Endothelial cell of umbilical vein (primary cell): Measurements from ENCODE around the gene UGT1A5. TPM values are rescaled to one million over a fixed set of nuclear protein-coding genes. Genes with fewer than 3 reads are reported as not detected.

Experiments used
- BruUV-seq: library from RNA; stranded (reverse); fragments of 400-500 nt; replicated peaks from 2 replicates; lab custom pipeline; 2021; lab: Mats Ljungman, UMichigan
- CTCF ChIA-PET: fragments of 300-600, 350-600 bp; sonication (Branson Sonifier 250); formaldehyde crosslinking; loops from one replicate; lab custom pipeline; 2021; ENCODE audit warnings: antibody characterized with exemption, inconsistent platforms; lab: Charles Lee
- POLR2A ChIA-PET: fragments of 300-600, 350-600 bp; sonication (Branson Sonifier 250); formaldehyde crosslinking; loops from one replicate; lab custom pipeline; 2021; ENCODE audit warnings: antibody characterized with exemption, inconsistent platforms; lab: Charles Lee
- DNase-seq: peaks from one replicate; pipeline ENCODE4 v3.0.0-alpha.2; 2011; ENCODE audit warnings: low read depth, low spot score
- FAIRE-seq: peaks from 2 replicates; lab custom pipeline; 2011; peaks lifted over from hg19 to GRCh38; lab: Jason Lieb, UNC
- H2AFZ ChIP-seq: 2 replicates; pipeline ENCODE4 v1.6.0; 2012; ENCODE audit warnings: low read depth, low read length, control low read depth, inconsistent platforms
- H3K27ac ChIP-seq: 2 replicates; pipeline ENCODE4 v1.5.1; 2011; ENCODE audit warnings: low read depth, mild to moderate bottlenecking, control low read depth, low read length, moderate library complexity; ENCODE audit not compliant: insufficient read depth
- H3K27me3 ChIP-seq, 2 experiments: 2 replicates each; pipeline versions ENCODE4 v1.6.0 to v1.6.1; 2011; ENCODE audit warnings: low read length in 2 of 2, mixed read lengths in 1 of 2; ENCODE audit not compliant: control insufficient read depth in 2 of 2, insufficient read depth in 2 of 2
- H3K36me3 ChIP-seq, 2 experiments: 2 replicates in 1 of 2; 3 replicates in 1 of 2; pipeline ENCODE4 v1.5.1; 2011; ENCODE audit warnings: low read length in 2 of 2, mild to moderate bottlenecking in 1 of 2, moderate library complexity in 1 of 2; ENCODE audit not compliant: control insufficient read depth in 2 of 2, insufficient read depth in 2 of 2; ENCODE audit errors: extremely low read depth in 1 of 2
- H3K4me1 ChIP-seq: 3 replicates; pipeline ENCODE4 v1.5.1; 2011; ENCODE audit warnings: mild to moderate bottlenecking, low read length; ENCODE audit not compliant: control insufficient read depth, insufficient read depth; ENCODE audit errors: extremely low read depth
- H3K4me2 ChIP-seq: 2 replicates; pipeline ENCODE4 v1.6.1; 2011; ENCODE audit warnings: low read length, control low read depth, mixed read lengths; ENCODE audit not compliant: insufficient read depth
- H3K4me3 ChIP-seq, 3 experiments: fragments of 200-600 bp in 1 of 3; sonication (generic), shearing (Covaris generic) in 1 of 3; replicated peaks in 1 of 3; 2 replicates each; pipeline ENCODE4 v1.5.1; 2011 to 2016; ENCODE audit warnings: control low read depth in 3 of 3, low read length in 3 of 3, mild to moderate bottlenecking in 2 of 3, inconsistent platforms in 1 of 3, low read depth in 1 of 3, moderate library complexity in 1 of 3; ENCODE audit not compliant: insufficient read depth in 1 of 3
- H3K79me2 ChIP-seq: 2 replicates; pipeline ENCODE4 v1.6.0; 2012; ENCODE audit warnings: low read length, inconsistent platforms; ENCODE audit not compliant: control insufficient read depth, insufficient read depth
- H3K9ac ChIP-seq: replicated peaks from 2 replicates; pipeline ENCODE3; 2011; ENCODE audit warnings: low read length, control low read depth; ENCODE audit not compliant: insufficient read depth; ENCODE audit errors: extremely low read depth
- H3K9me1 ChIP-seq: replicated peaks from 3 replicates; pipeline ENCODE4 v1.6.0; 2011; ENCODE audit warnings: mild to moderate bottlenecking, low read length; ENCODE audit not compliant: control insufficient read depth, insufficient read depth; ENCODE audit errors: extremely low read depth
- H3K9me3 ChIP-seq: replicated peaks from 2 replicates; pipeline ENCODE4 v1.5.1; 2012; ENCODE audit warnings: low read length, inconsistent platforms; ENCODE audit not compliant: control insufficient read depth, insufficient read depth
- H4K20me1 ChIP-seq: replicated peaks from 2 replicates; pipeline ENCODE3; 2011; ENCODE audit warnings: mild to moderate bottlenecking, low read length; ENCODE audit not compliant: control insufficient read depth, insufficient read depth; ENCODE audit errors: extremely low read depth
- EZH2 ChIP-seq: IDR thresholded peaks from 2 replicates; pipeline ENCODE4 v1.6.1; 2012; ENCODE audit warnings: borderline replicate concordance, low read depth, mild to moderate bottlenecking, moderate library complexity, low read length, inconsistent platforms; ENCODE audit not compliant: severe bottlenecking
- FOS ChIP-seq: IDR thresholded peaks from 2 replicates; pipeline ENCODE4 v1.6.1; 2011; ENCODE audit warnings: mild to moderate bottlenecking, low read length, moderate library complexity, borderline replicate concordance; ENCODE audit not compliant: insufficient read depth
- GATA2 ChIP-seq: IDR thresholded peaks from 2 replicates; pipeline ENCODE4 v1.7.0; 2011; ENCODE audit warnings: low read depth, mild to moderate bottlenecking, moderate library complexity, mixed read lengths, low read length; ENCODE audit not compliant: insufficient read length, insufficient read depth
- JUN ChIP-seq: IDR thresholded peaks from 2 replicates; pipeline ENCODE4 v1.6.1; 2011; ENCODE audit warnings: borderline replicate concordance, low read depth; ENCODE audit not compliant: insufficient read length, insufficient read depth
- MYC ChIP-seq: IDR thresholded peaks from one replicate; pipeline ENCODE4 v1.6.1; 2011; ENCODE audit warnings: mild to moderate bottlenecking, low read depth, low read length
- POLR2A ChIP-seq: IDR thresholded peaks from 2 replicates; pipeline ENCODE4 v1.6.1; 2012; ENCODE audit warnings: low read depth, mild to moderate bottlenecking, control low read depth, low read length
- POLR2AphosphoS5 ChIP-seq: IDR thresholded peaks from 2 replicates; pipeline ENCODE4 v1.6.1; 2012; ENCODE audit warnings: low read depth, mild to moderate bottlenecking, control low read depth, low read length, moderate library complexity; ENCODE audit not compliant: insufficient read depth
- dilution Hi-C: fragments of 300-500 bp; cut with MboI; formaldehyde crosslinking; loops from one replicate; pipeline ENCODE4 v1.15.0; 2019; ENCODE audit warnings: low sequenced_read_pairs; ENCODE audit not compliant: extremely low pct_ligation_motif_present
- intact Hi-C: fragments of 100-400 bp; cut with micrococcal nuclease; formaldehyde crosslinking; loops from one replicate; pipeline ENCODE4 v1.10.0; 2022
- polyA plus RNA-seq, 4 experiments: library from polyadenylated mRNA; depleted of rRNA in 3 of 4; stranded (reverse) in 3 of 4; unstranded in 1 of 4; fragments of >200 nt; gene quantifications; 2 replicates each; pipeline versions ENCODE4 v1.2.1 to v1.2.3, GENCODE V29; 2011 to 2012; ENCODE audit warnings: missing spikeins in 1 of 4
- total RNA-seq: library from RNA; stranded (reverse); gene quantifications from 2 replicates; pipeline ENCODE4 v1.2.3, GENCODE V29; 2021
- TF ChIP-seq, protein P1 (sequence below): IDR thresholded peaks from 2 replicates; pipeline ENCODE4 v1.6.1; 2011; ENCODE audit not compliant: insufficient read depth, insufficient read length
- TF ChIP-seq, protein P2 (sequence below), 2 donors: IDR thresholded peaks; 1 replicate in 1 of 2; 2 replicates in 1 of 2; pipeline ENCODE4 v1.5.1; 2011; ENCODE audit warnings: low read length in 2 of 2, mild to moderate bottlenecking in 2 of 2, moderate library complexity in 2 of 2, control low read depth in 1 of 2, inconsistent platforms in 1 of 2, low read depth in 1 of 2; ENCODE audit not compliant: insufficient read depth in 1 of 2; ENCODE audit errors: extremely low read depth in 1 of 2

Gene UGT1A5
- total and polyA plus RNA-seq, 2 donors (not counting 3 experiments of a cell fraction or from before 2014, with no cell fraction given) = not detected

DNA sequence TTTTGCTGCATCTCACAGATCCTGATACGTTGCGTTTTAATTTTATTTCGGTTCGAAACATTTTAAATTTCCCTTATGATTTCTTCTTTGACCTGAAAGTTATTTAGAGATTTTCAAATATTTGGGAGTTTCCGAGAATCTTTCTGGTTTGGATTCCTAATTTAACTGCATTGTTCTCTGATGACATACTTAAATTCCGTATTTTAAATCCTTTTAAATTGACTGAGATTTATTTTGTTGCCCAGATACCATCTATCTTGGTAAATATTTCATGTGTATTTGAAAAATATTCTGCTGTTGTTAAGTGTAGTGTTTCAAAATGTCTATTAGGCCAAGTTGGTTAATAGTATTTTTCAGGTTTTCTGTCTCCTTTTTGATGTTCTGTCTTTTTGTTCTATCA lies 103.2 kb downstream of the UGT1A5 start:
- POLR2A ChIA-PET = no interaction called here
- Histone ChIP-seq H4K20me1 (no peaks in the 10 kb centered on the region), H2AFZ (no peak overlapping the region), H3K27ac (no peak overlapping the region), H3K9me3 (no peaks in the 10 kb centered on the region), H3K9ac (no peak overlapping the region), H3K27me3 (no peaks in the 10 kb centered on the region), H3K4me3 (no peak overlapping the region), H3K79me2 (no peaks in the 10 kb centered on the region), H3K4me1 (no peaks in the 10 kb centered on the region), H3K36me3 (no peaks in the 10 kb centered on the region), H3K4me2 (no peak overlapping the region), H3K9me1 (no peaks in the 10 kb centered on the region)
- no TSS peak for BruUV-seq
- DNase-seq (no peak), FAIRE-seq (no peak)
- dilution Hi-C loops (no loop called here), intact Hi-C loops (no loop called here)
- CTCF ChIA-PET = no interaction called here
- TF ChIP-seq MYC = no peak
- no peak for TF ChIP-seq FOS
- TF ChIP-seq JUN = no peak
- TF ChIP-seq, protein P1, sequence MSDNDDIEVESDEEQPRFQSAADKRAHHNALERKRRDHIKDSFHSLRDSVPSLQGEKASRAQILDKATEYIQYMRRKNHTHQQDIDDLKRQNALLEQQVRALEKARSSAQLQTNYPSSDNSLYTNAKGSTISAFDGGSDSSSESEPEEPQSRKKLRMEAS = no peak
- TF ChIP-seq GATA2 = no peak
- TF ChIP-seq EZH2 = no peak
- TF ChIP-seq, protein P2, sequence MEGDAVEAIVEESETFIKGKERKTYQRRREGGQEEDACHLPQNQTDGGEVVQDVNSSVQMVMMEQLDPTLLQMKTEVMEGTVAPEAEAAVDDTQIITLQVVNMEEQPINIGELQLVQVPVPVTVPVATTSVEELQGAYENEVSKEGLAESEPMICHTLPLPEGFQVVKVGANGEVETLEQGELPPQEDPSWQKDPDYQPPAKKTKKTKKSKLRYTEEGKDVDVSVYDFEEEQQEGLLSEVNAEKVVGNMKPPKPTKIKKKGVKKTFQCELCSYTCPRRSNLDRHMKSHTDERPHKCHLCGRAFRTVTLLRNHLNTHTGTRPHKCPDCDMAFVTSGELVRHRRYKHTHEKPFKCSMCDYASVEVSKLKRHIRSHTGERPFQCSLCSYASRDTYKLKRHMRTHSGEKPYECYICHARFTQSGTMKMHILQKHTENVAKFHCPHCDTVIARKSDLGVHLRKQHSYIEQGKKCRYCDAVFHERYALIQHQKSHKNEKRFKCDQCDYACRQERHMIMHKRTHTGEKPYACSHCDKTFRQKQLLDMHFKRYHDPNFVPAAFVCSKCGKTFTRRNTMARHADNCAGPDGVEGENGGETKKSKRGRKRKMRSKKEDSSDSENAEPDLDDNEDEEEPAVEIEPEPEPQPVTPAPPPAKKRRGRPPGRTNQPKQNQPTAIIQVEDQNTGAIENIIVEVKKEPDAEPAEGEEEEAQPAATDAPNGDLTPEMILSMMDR (IDR thresholded peaks at IDR 0.05; ENCODE audit: extremely low read depth in 1 of 2, insufficient read depth in 1 of 2, low read depth in 1 of 2, low read length in 2 of 2) = no peak
- no peak for TF ChIP-seq POLR2A
- TF ChIP-seq POLR2AphosphoS5 = no peak
